Memory B cell (primary cell): ENCODE results near the gene FOXP1.

Source experiments
- ATAC-seq: fragments of 150-1000 bp; cut with Tn5 transposase; 2 replicates; pipeline ENCODE4 v1.10.0; 2021; ENCODE audit warnings: low read depth, mild to moderate bottlenecking, moderate library complexity
- DNase-seq, 2 donors: peaks; one replicate each; pipeline ENCODE4 v3.0.0; 2022; ENCODE audit warnings: low spot score in 2 of 2
- H3K27ac Mint-ChIP-seq: one replicate; pipeline ENCODE4 v1.8.0; 2022; ENCODE audit warnings: mild to moderate bottlenecking, moderate library complexity, mixed read lengths
- H3K27me3 Mint-ChIP-seq: one replicate; pipeline ENCODE4 v1.8.0; 2022; ENCODE audit warnings: mixed read lengths
- H3K36me3 Mint-ChIP-seq: one replicate; pipeline ENCODE4 v1.8.0; 2022; ENCODE audit warnings: mild to moderate bottlenecking, mixed read lengths
- H3K4me1 Mint-ChIP-seq: one replicate; pipeline ENCODE4 v1.8.0; 2022; ENCODE audit warnings: mixed read lengths
- H3K4me3 Mint-ChIP-seq: one replicate; pipeline ENCODE4 v1.8.0; 2022; ENCODE audit warnings: mild to moderate bottlenecking, moderate library complexity, mixed read lengths
- H3K9me3 Mint-ChIP-seq: one replicate; pipeline ENCODE4 v1.8.0; 2022; ENCODE audit warnings: mixed read lengths

FOXP1 gene

DNA sequence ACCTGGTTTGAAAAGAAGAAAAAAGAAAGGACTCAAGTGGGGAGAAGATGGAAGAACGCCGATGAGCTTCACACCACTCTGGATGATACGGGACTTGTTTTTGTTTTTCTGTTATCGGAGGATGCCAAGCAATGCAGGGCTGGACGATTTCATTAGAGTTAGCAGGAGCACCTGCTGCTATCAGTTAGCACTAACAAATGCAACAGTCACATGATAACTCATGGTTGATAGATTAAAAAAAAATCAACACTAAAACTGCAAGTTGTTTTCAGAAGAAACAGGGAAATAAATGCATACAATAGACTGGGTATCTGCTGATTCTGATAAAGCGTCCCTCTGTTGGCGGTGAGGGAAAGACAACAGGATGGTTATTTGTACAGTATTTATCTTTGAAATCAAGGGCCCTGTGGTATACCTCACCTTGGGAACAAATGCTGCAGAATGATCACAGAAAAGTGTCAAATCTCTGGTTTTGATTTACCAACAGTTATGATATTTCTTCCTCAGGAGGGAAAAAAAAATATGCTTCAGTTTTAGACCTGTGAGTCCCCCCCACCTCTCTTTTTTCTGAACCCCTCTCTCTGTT lies 575.1 kb downstream of the FOXP1 start:
- ATAC-seq (no peak), DNase-seq (no peak)
- H3K9me3 Mint-ChIP-seq, result no peaks in the 10 kb centered on the region
- H3K27ac Mint-ChIP-seq, result peak overlapping the region; percentile 98
- H3K4me3 Mint-ChIP-seq, result no peak overlapping the region
- H3K27me3 Mint-ChIP-seq, result no peaks in the 10 kb centered on the region
- H3K4me1 Mint-ChIP-seq, result peaks cover 21% of the 10 kb centered on the region
- peaks cover 4% of the 10 kb centered on the region for H3K36me3 Mint-ChIP-seq

DNA sequence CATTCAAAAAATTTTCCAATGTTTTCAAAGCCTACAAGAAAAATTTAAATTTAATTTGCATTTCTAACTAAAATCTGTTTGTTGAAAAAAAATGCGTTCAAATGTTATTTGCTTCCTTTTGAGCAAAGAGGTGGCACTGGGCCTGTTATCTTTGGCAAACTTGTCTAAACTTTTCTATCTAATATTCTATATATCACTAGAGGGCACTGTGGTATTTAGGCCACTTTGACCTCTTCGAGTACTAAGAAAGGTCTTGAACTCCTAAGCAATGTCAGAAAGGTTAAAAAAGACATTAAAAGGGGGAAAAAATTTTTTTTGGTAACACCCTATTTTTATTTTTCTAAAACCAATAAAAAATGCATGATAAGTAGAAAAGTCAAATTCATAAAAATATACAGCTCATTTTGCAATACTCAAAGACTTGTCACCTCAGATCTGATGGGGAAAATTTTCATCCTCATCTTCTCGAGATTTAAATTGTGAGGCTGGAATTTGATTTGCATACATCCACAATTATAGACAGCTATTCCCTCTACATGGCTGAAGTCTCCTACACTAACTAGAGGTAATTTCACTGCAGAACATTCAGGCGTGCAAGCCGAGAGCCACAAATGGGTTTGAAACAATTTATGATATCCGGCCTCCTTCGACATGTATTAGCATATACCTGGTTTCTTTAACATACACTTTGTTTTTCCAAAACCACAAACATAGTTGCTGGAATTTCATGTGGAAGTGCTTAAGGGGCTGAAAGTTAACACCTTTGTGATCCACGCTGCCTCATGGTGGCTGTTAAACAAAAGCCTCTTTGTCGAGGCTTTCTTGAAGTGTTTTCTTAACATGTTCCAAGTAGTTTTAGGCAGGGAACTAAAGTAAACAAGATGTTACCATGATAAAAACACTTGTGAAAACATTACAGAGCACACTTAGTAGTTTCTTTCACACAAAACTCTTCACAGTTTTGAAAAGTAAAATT lies 576.4 kb downstream of the FOXP1 start:
- H3K4me1 Mint-ChIP-seq, result peaks cover 24% of the 10 kb centered on the region
- H3K4me3 Mint-ChIP-seq, result no peak overlapping the region
- no peaks in the 10 kb centered on the region for H3K27me3 Mint-ChIP-seq
- DNase-seq (peak in 1 of 2 donors; percentile 43), ATAC-seq (peak; percentile 26)
- no peaks in the 10 kb centered on the region for H3K9me3 Mint-ChIP-seq
- peak overlapping the region; percentile 98 for H3K27ac Mint-ChIP-seq
- H3K36me3 Mint-ChIP-seq, result peaks cover 2% of the 10 kb centered on the region

DNA sequence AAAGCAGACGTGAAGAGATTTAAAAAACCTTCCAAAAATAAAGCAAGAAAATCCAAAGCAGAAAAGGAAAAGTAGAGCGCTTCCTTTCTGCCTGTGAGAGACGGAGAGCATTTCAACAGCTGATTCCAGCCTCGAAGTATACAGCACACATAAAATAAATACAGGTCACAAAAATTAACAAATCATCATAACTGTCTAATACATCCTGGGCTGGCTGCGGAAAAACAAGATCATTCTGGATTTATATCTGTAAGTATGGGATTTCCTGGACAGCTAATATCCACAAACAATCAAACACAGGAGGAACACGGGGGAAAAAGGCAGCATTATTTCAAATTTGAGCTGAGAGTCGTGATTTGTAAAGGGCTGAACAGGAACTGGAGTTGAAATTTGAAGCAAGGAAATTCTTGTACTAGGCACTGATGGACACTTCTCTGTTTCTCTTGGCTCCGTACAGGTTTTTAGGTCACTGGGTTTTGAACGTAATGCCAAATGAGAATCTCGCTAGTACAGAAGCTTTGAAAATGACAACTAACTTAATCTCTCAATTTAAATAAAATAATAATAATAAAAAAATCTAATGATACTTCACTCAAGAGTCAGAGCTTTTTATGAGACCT lies 577.7 kb downstream of the FOXP1 start:
- Mint-ChIP-seq H3K4me3 (no peak overlapping the region), H3K27me3 (no peaks in the 10 kb centered on the region), H3K27ac (peak overlapping the region; percentile 21), H3K9me3 (no peaks in the 10 kb centered on the region), H3K36me3 (peaks cover 2% of the 10 kb centered on the region), H3K4me1 (peaks cover 25% of the 10 kb centered on the region)
- ATAC-seq (no peak), DNase-seq (no peak)

DNA sequence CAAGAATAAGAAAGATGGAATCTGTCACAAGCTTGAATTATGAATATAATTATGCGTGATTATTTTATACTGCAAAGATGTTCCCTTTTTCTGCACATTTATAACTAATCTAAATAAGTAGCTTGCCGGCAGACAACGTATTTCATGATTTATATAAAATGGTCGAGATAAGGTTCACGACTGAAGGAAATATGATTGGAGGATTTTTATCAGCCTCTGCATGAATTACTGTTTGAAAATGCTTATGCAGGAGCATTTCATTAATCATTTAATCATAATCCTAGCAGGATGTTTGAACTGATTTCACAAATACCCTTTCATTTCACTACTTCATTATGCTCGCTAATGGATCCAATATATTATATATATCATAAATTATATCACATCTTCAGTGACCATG lies 580.0 kb downstream of the FOXP1 start:
- Mint-ChIP-seq H3K36me3 (peaks cover 7% of the 10 kb centered on the region), H3K9me3 (no peaks in the 10 kb centered on the region), H3K27ac (no peak overlapping the region), H3K4me1 (peaks cover 30% of the 10 kb centered on the region), H3K4me3 (no peak overlapping the region), H3K27me3 (no peaks in the 10 kb centered on the region)
- ATAC-seq (no peak), DNase-seq (no peak)

DNA sequence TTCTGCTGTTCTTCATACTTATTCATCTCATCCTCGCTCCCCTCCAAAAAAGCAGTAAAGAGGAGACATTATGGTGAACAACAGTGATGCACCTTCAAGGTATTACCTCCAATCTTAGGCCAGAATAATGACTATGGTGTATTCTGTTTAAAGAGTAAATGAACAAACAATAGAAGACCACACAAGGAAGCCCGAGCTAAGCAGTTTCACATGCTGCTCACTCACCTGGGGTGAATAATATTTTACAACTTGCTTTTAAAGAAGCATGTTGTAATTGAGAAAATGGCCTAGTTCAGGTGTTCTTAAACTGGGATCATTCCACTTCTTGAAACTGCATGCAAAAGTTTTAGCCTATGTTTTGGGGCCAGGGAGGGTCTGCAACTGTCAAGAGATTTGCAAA lies 581.2 kb downstream of the FOXP1 start:
- Mint-ChIP-seq H3K27ac (peak overlapping the region; percentile 67), H3K27me3 (no peaks in the 10 kb centered on the region), H3K4me1 (peaks cover 26% of the 10 kb centered on the region), H3K36me3 (peaks cover 12% of the 10 kb centered on the region), H3K9me3 (no peaks in the 10 kb centered on the region), H3K4me3 (no peak overlapping the region)
- DNase-seq (no peak), ATAC-seq (no peak)

DNA sequence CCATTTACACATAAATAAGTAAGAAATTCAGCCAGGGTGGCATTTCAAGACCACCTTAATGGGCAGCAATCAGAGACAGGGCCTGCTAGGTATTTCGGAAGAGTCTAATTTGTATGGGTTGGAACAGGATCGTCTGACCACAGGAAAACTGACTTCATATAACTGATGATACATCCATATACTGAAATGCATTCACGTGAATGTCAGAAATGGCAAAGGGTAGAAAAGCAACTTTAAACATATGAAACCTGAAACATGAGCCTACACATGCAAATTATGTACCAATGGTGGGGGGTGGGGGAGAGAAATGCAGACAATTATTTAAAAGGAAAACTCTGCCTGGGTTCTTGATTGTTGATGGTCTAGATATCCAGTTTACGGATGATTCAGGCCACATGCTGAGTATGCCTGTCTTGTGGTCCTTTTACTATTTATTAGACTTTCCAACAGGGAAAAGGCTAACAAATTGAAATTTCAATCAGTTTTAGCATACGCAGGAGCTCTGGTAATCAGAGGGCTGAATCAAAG lies 582.2 kb downstream of the FOXP1 start:
- Mint-ChIP-seq H3K4me1 (peaks cover 27% of the 10 kb centered on the region), H3K27ac (peak overlapping the region; percentile 50), H3K27me3 (no peaks in the 10 kb centered on the region), H3K9me3 (no peaks in the 10 kb centered on the region), H3K4me3 (no peak overlapping the region), H3K36me3 (peaks cover 20% of the 10 kb centered on the region)
- DNase-seq (no peak), ATAC-seq (no peak)

DNA sequence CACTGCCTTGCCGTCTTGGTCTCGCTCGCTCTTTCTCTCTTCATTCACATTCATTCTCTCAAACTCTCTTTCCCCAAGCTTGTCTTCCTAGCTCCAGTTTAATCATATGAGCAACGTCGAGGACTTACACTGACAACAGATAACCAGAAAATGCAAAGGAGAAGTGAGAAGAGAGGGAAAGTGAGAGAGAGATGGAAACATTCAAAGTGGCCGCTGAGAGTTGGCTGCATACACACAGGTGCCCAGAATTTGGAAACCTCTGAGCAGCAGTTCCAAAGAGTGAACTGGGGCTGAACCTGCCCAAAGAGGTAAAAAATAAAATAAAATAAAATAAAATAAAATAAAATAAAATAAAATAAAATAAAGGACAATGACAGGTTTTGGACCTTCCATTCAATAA lies 583.0 kb downstream of the FOXP1 start:
- no peaks in the 10 kb centered on the region for H3K27me3 Mint-ChIP-seq
- H3K27ac Mint-ChIP-seq, result peak overlapping the region; percentile 50
- ATAC-seq (no peak), DNase-seq (no peak)
- H3K4me1 Mint-ChIP-seq, result peaks cover 25% of the 10 kb centered on the region
- H3K9me3 Mint-ChIP-seq, result no peaks in the 10 kb centered on the region
- no peak overlapping the region for H3K4me3 Mint-ChIP-seq
- H3K36me3 Mint-ChIP-seq, result peaks cover 19% of the 10 kb centered on the region

DNA sequence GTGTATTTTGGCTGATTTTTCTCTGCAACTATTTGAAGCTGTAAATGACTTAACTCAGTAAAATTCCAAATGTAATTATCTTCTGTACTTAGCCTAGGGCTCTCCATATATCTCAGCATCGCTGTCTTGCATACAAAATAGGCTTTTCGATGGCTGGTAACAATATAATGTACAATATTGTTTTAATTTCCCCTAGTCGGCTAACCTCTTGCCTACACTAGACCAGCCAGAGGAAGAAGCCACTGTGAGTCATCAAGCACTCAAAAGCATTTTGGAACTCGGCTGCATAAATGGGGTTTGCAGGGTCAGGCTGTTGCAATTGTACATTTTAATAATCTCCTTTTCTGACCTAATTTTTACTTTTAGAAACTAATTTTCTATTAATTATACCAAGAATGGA lies 583.8 kb downstream of the FOXP1 start:
- ATAC-seq (no peak), DNase-seq (no peak)
- H3K4me3 Mint-ChIP-seq, result no peak overlapping the region
- H3K36me3 Mint-ChIP-seq, result peaks cover 18% of the 10 kb centered on the region
- peaks cover 24% of the 10 kb centered on the region for H3K4me1 Mint-ChIP-seq
- no peak overlapping the region for H3K27ac Mint-ChIP-seq
- no peaks in the 10 kb centered on the region for H3K27me3 Mint-ChIP-seq
- H3K9me3 Mint-ChIP-seq, result no peaks in the 10 kb centered on the region

DNA sequence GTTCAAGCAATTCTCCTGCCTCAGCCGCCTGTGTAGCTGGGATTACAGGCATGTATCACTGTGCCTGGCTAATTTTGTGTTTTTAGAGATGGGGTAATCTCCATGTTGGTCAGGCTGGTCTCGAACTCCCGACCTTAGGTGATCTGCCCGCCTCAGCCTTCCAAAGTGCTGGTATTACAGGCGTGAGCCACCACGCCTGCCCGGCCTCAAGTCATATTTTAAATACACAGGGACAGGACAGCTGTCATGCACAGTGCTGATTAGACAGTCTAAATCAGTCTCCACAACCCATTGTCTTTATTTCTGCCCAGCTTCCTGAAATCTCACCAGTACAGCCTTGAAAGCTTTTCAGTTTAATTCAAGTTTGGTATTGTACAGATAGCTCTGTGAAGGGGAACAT lies 587.4 kb downstream of the FOXP1 start:
- Mint-ChIP-seq H3K27me3 (no peaks in the 10 kb centered on the region), H3K4me3 (no peak overlapping the region), H3K4me1 (peaks cover 20% of the 10 kb centered on the region), H3K9me3 (no peaks in the 10 kb centered on the region), H3K27ac (peak overlapping the region; percentile 38), H3K36me3 (peaks cover 30% of the 10 kb centered on the region)
- no peak for DNase-seq
- no peak for ATAC-seq

DNA sequence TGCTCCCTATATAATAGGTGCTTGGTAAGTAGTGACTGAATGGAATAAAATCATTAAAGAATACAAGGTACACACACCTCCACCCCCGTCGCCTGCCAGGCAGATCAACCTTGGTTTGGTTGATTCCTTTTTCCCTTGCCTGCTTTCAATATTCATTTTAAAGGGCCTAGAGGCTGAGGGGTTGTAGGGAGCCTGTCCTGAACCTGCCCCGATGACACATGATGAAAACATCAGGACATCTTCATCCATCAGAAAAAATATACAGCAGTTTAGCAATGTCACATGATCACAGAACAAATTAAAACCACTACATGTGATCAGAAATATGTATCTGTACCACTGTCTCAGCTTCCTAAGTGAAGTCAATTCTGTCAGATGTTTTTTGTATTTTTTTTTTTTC lies 588.9 kb downstream of the FOXP1 start:
- DNase-seq (no peak), ATAC-seq (no peak)
- Mint-ChIP-seq H3K27me3 (no peaks in the 10 kb centered on the region), H3K36me3 (peaks cover 31% of the 10 kb centered on the region), H3K27ac (no peak overlapping the region), H3K4me3 (no peak overlapping the region), H3K9me3 (no peaks in the 10 kb centered on the region), H3K4me1 (peaks cover 20% of the 10 kb centered on the region)

DNA sequence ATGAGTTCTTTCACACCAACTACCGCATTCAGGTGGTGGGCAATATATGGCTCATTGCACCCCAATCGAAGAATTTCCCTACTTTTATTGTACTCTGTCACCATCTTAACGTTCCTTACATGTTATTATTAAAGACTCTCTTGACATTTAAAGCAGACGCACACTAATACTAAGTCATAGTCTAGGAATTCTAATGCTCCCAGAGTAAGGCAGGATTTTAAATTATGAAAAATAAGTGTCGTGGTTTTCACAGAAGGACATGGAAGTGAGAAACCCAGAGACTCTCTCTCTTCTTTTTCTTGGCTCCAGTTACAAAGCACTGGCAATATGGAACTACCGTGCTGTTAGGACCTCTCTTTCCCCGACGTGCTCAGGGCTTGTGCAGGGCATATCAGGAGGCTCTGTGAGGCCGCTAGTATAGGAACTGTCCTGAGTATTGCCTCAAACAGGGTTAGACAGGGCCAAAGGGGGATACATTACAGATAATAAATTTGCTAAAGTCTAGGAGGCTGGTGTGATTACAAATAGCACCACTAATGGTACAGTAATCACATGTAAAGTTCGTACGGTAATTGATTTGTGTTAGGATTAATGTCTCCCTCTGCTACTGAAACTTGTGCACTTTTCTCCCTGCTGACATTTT lies 590.8 kb downstream of the FOXP1 start:
- ATAC-seq, result no peak
- H3K27ac Mint-ChIP-seq, result no peak overlapping the region

DNA sequence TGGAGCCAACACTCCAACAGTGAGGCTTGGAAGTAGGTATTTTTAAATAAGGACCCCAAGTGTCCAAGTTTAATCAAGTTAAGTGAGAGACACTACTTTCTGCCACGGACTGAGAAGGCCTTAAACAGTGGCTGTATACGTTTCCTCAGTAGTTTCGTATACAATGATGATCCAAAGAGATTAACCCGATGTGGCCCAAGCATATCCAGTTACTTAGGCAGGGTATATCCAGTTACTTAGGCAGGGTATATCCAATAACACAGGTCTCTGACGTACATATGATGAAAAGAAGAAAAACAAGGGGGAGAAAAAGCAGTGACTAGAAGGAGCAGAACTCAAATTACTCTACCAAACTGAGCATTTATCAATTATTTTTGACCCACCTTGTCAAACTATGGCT lies 591.4 kb downstream of the FOXP1 start:
- Mint-ChIP-seq H3K27me3 (no peaks in the 10 kb centered on the region), H3K4me1 (peaks cover 22% of the 10 kb centered on the region), H3K4me3 (no peak overlapping the region), H3K9me3 (peaks cover 1% of the 10 kb centered on the region), H3K27ac (no peak overlapping the region), H3K36me3 (peaks cover 33% of the 10 kb centered on the region)
- ATAC-seq, result no peak
- no peak for DNase-seq

More for the DNA sequence above, 590.8 kb downstream of the FOXP1 start:
- DNase-seq, result no peak
- Mint-ChIP-seq H3K4me3 (no peak overlapping the region), H3K4me1 (peaks cover 22% of the 10 kb centered on the region), H3K9me3 (peaks cover 1% of the 10 kb centered on the region), H3K27me3 (no peaks in the 10 kb centered on the region), H3K36me3 (peaks cover 30% of the 10 kb centered on the region)

DNA sequence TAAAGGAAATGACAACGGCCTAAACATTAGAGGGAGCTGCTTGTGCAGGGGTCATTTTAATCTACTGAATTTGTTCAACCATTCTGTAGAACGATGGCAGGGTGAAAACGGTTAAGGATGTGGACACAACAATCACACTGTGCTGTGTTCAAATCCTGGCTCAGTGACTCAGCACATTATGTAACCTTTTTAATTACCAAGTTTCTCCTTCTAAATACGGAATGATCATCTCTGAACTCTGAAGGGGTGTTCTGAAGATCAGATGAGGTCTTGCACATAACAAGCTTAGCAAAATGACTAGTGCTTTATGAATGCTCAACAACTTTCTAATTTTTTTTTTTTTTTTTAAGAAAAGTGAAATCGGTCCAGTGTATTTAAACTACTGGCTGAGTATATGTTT lies 592.8 kb downstream of the FOXP1 start:
- peaks cover 1% of the 10 kb centered on the region for H3K9me3 Mint-ChIP-seq
- peaks cover 35% of the 10 kb centered on the region for H3K36me3 Mint-ChIP-seq
- no peak for DNase-seq
- no peaks in the 10 kb centered on the region for H3K27me3 Mint-ChIP-seq
- H3K4me3 Mint-ChIP-seq, result no peak overlapping the region
- H3K27ac Mint-ChIP-seq, result peak overlapping the region; percentile 75
- H3K4me1 Mint-ChIP-seq, result peaks cover 18% of the 10 kb centered on the region
- ATAC-seq, result no peak

DNA sequence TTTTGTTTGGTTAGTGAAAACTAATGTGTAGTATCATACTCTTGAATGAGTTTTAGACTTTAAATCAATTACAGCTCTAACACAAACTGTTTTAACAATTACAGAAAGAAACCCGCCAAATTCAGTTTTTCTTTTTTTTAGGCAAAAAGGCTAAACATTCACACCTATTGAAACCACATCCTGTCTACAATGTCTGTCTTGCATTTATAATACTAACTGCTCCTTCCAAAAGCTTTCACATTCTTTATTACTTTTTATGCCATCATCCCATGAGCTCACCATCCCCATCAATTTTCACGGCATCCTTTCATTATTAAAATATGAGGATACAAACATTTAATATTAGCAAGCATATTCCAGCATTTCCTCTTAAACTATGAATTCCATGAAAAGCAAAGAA lies 593.3 kb downstream of the FOXP1 start:
- peaks cover 18% of the 10 kb centered on the region for H3K4me1 Mint-ChIP-seq
- H3K27ac Mint-ChIP-seq, result peak overlapping the region; percentile 75
- H3K36me3 Mint-ChIP-seq, result peaks cover 35% of the 10 kb centered on the region
- no peaks in the 10 kb centered on the region for H3K27me3 Mint-ChIP-seq
- peaks cover 1% of the 10 kb centered on the region for H3K9me3 Mint-ChIP-seq
- ATAC-seq (peak; percentile 42), DNase-seq (no peak)
- H3K4me3 Mint-ChIP-seq, result no peak overlapping the region
